Stimulated activated CD4-positive, alpha-beta T cell treated with anti-CD3 and anti-CD28 coated beads, TNF-alpha, amount 100 ng/mL, for 4 hours (primary cell): ENCODE measurements around the gene TRIM58.

Experiments
- DNase-seq, 3 experiments: peaks; one replicate each; pipeline ENCODE4 v3.0.0-alpha.2; 2020; ENCODE audit warnings: low read depth in 3 of 3

TRIM58 gene

GRCh38 chr1:247857069-247857984 is at the start of gene TRIM58:
Gene TRIM58 (plus strand): TSS chr1:247857187. CDS start chr1:247857247, 60 bp downstream.
- peak in 1 of 3 experiments; percentile 1 for DNase-seq

- no peak for DNase-seq
Measured at GRCh38 chr1:247812637-247813036, 44.4 kb upstream of the TRIM58 start.

GRCh38 chr1:247822060-247822459 is 34.9 kb upstream of the TRIM58 start:
- no peak for DNase-seq

GRCh38 chr1:247824023-247824422 is 33.0 kb upstream of the TRIM58 start, which contains the start of gene OR14A16:
Gene OR14A16 (minus strand): TSS chr1:247824119. CDS start chr1:247815729, 8,390 bp downstream.
- DNase-seq = no peak

- DNase-seq = no peak
Measured at GRCh38 chr1:247825362-247825761, 31.6 kb upstream of the TRIM58 start.

GRCh38 chr1:247829656-247830055 is 27.3 kb upstream of the TRIM58 start:
- DNase-seq = no peak

GRCh38 chr1:247833601-247834000 is 23.4 kb upstream of the TRIM58 start:
- DNase-seq = no peak

- no peak for DNase-seq
Measured at GRCh38 chr1:247840818-247841217, 16.2 kb upstream of the TRIM58 start.

- DNase-seq = no peak
Measured at GRCh38 chr1:247841796-247842195, 15.2 kb upstream of the TRIM58 start, which contains the start of gene OR11L1. Gene OR11L1 (minus strand): TSS chr1:247841896. CDS start chr1:247841896, 0 bp downstream.

GRCh38 chr1:247843411-247843810 is 13.6 kb upstream of the TRIM58 start:
- no peak for DNase-seq

- DNase-seq = no peak
Measured at GRCh38 chr1:247845011-247845692, 11.8 kb upstream of the TRIM58 start.

- no peak for DNase-seq
Measured at GRCh38 chr1:247845693-247846017, 11.3 kb upstream of the TRIM58 start.

GRCh38 chr1:247848346-247848745 is 8.6 kb upstream of the TRIM58 start:
- DNase-seq = no peak

- DNase-seq = no peak
Measured at GRCh38 chr1:247849616-247850015, 7.4 kb upstream of the TRIM58 start.

- DNase-seq = no peak
Measured at GRCh38 chr1:247854899-247855545, 2.0 kb upstream of the TRIM58 start.

GRCh38 chr1:247855911-247856310 is 1.1 kb upstream of the TRIM58 start:
- no peak for DNase-seq

- no peak for DNase-seq
Measured at GRCh38 chr1:247857985-247858619, 1.1 kb downstream of the TRIM58 start.

GRCh38 chr1:247862756-247863155 is 5.8 kb downstream of the TRIM58 start:
- DNase-seq = no peak

- DNase-seq = no peak
Measured at GRCh38 chr1:247864644-247865043, 7.7 kb downstream of the TRIM58 start.

- no peak for DNase-seq
Measured at GRCh38 chr1:247865416-247865815, 8.4 kb downstream of the TRIM58 start.

GRCh38 chr1:247883346-247883745 is 26.4 kb downstream of the TRIM58 start:
- no peak for DNase-seq
